Bronchial epithelial cell (primary cell): ENCODE data around the gene CDH6. TPM values are rescaled to one million over a fixed set of nuclear protein-coding genes. Genes with fewer than 3 reads are reported as not detected.

ENCODE experiments used
- DNase-seq: peaks from one replicate; pipeline ENCODE4 v3.0.0-alpha.2; 2010; ENCODE audit warnings: low read depth
- FAIRE-seq: peaks from 2 replicates; lab custom pipeline; 2011; peaks lifted over from hg19 to GRCh38; lab: Jason Lieb, UNC
- H3K27me3 ChIP-seq: 2 replicates; pipeline ENCODE4 v1.5.1; 2011; ENCODE audit warnings: low read length; ENCODE audit not compliant: control insufficient read depth, insufficient read depth
- H3K36me3 ChIP-seq: 2 replicates; pipeline ENCODE4 v1.5.1; 2011; ENCODE audit warnings: low read length; ENCODE audit not compliant: control insufficient read depth, insufficient read depth
- H3K4me3 ChIP-seq: 2 replicates; pipeline ENCODE4 v1.5.1; 2011; ENCODE audit warnings: mild to moderate bottlenecking, low read depth, low read length, control low read depth
- total RNA-seq: library from RNA; depleted of rRNA; stranded (reverse); fragments of >200 nt; gene quantifications from 2 replicates; pipeline ENCODE4 v1.2.1, GENCODE V29; 2014
- TF ChIP-seq, protein P1 (sequence below): IDR thresholded peaks from 2 replicates; pipeline ENCODE4 v1.5.1; 2011; ENCODE audit warnings: mild to moderate bottlenecking, moderate library complexity, low read length, control low read depth, inconsistent platforms; ENCODE audit not compliant: insufficient read depth, severe bottlenecking

Gene CDH6
- total RNA-seq, 1 donor from 2014 or later = 9.5 TPM

DNA sequence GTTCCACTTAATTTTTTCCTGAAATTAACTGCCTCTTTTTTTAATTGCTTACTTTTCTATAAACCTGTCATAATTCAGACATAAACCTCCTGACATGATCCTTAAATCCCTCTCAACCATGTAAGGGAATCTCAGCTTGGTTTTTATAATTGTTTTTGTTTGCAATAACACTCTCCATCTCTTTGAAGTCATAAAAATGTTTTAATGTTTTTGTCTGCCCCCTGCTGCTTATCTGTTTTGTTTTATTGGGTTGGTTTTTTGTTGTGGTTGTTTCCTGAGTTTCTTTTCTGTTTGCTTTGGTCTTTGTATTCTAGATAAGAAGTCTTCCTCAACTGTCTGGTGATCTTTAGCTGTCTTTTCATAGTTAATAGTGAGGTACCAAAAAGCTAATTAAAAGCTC lies 142.0 kb downstream of the CDH6 start:
- DNase-seq (no peak), FAIRE-seq (no peak)
- Histone ChIP-seq H3K27me3 (peaks cover 2% of the 10 kb centered on the region), H3K36me3 (no peaks in the 10 kb centered on the region), H3K4me3 (no peak overlapping the region)
- TF ChIP-seq, protein P1, sequence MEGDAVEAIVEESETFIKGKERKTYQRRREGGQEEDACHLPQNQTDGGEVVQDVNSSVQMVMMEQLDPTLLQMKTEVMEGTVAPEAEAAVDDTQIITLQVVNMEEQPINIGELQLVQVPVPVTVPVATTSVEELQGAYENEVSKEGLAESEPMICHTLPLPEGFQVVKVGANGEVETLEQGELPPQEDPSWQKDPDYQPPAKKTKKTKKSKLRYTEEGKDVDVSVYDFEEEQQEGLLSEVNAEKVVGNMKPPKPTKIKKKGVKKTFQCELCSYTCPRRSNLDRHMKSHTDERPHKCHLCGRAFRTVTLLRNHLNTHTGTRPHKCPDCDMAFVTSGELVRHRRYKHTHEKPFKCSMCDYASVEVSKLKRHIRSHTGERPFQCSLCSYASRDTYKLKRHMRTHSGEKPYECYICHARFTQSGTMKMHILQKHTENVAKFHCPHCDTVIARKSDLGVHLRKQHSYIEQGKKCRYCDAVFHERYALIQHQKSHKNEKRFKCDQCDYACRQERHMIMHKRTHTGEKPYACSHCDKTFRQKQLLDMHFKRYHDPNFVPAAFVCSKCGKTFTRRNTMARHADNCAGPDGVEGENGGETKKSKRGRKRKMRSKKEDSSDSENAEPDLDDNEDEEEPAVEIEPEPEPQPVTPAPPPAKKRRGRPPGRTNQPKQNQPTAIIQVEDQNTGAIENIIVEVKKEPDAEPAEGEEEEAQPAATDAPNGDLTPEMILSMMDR = no peak

DNA sequence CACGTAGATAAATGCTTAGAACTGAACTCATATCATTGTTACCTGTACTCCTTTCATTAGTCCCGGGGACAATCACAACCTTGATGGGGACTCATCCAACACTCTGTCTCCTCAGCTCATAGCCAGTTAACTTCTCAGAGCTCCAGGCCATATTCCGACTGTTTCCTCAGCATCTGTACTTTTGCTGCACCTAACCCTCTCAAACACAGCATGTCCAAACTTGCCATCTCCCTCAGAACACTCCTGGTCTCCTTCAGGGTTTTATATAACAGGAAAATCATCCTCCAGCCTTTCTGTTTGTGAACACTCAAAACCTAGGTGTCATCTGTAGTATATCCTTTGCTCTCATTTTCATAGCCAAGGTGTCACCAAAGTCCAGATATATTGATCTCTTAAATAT lies 150.5 kb downstream of the CDH6 start:
- peaks cover 3% of the 10 kb centered on the region for H3K27me3 ChIP-seq
- H3K36me3 ChIP-seq = no peaks in the 10 kb centered on the region
- FAIRE-seq = no peak
- H3K4me3 ChIP-seq = no peak overlapping the region
- TF ChIP-seq, protein P1 = no peak
- peak; percentile 63 for DNase-seq

DNA sequence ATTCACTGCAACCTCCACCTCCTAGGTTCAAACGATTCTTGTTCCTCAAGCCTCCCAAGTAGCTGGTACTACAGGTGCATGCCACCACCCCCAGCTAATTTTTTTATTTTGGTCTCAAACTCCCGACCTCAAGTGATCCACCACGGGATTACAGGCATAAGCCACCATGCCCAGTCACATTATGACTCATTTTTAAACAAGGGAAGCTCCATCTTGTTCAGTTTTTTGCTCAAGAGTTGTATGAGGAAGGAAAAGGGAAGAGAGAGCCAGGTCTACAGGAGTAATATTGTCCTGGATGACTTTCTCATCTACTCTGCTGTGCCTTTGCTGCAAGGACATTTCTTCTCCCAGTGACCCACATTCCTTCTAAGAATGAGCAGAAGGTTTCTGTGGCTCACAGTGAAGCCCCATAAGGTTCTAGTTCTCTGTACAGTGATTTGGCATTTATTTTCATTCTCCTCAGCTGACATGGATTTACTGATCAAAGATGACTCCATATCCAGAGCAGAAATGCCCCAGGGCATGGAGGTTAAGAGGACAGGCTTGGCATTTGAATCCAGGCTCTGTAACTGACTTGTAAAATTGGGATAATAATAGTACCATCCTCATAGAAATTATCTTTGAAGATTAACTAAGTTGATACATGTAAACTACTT lies 153.5 kb downstream of the CDH6 start:
- TF ChIP-seq, protein P1 = no peak
- DNase-seq (peak; percentile 15), FAIRE-seq (no peak)
- H3K36me3 ChIP-seq = no peaks in the 10 kb centered on the region
- no peak overlapping the region for H3K4me3 ChIP-seq
- H3K27me3 ChIP-seq = no peaks in the 10 kb centered on the region

DNA sequence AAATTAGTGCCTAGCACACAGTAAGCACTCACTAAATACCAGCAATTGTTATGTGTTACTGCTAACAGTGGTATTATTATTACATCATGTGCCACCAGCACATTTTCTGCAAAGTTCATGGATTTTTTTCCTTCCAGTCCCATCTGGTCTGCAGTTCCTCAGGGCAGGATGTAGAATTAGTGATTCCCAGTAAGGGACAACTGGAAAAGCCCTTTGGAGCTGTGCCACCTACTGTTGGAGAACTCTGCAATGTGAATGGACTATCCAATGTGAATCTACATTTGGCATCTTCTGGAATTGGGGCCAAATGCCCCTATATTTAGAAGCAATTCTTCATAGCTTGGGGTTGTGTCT lies 154.0 kb downstream of the CDH6 start:
- H3K27me3 ChIP-seq = no peaks in the 10 kb centered on the region
- DNase-seq (no peak), FAIRE-seq (no peak)
- TF ChIP-seq, protein P1 = no peak
- H3K36me3 ChIP-seq = no peaks in the 10 kb centered on the region
- no peak overlapping the region for H3K4me3 ChIP-seq

DNA sequence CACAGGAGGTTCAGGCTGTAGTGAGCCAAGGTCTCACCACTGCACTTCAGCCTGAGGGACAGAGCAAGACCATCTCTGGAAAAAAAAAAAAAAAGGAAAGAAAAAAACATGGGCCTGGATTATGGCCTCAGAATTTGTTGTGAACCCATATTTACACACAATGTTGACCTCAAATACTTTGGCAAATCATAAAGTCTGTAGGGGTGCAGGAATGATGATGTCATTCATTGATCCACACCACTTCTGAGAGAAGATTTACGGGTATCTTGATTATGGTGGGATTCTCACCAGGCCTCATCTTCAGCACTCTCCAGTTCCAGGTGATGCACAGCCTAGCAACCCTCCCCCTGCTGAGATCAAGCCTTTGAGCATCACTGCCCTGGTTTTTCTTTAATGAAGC lies 156.9 kb downstream of the CDH6 start:
- TF ChIP-seq, protein P1 = no peak
- no peaks in the 10 kb centered on the region for H3K27me3 ChIP-seq
- no peaks in the 10 kb centered on the region for H3K36me3 ChIP-seq
- no peak for DNase-seq
- H3K4me3 ChIP-seq = no peak overlapping the region
- FAIRE-seq = no peak

DNA sequence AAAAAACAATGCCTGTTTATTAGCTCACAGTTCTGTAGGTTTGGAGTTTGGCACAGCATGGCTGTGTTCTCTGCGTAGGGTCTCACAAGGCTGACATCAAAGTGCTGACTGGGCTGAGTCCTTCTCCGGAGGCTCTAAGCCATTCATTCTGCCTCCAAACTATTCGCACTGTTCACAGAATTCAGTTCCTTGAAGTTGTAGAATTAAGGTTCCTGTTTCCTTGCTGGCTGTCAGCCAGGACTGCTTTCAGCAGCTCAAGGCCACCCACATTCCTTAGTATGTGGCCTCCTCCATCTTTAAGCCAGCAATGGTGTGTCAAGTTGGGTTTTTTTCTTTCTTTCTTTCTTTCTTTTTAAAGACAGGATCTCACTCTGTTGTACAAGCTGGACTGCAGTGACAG lies 161.9 kb downstream of the CDH6 start:
- Histone ChIP-seq H3K27me3 (no peaks in the 10 kb centered on the region), H3K36me3 (no peaks in the 10 kb centered on the region), H3K4me3 (no peak overlapping the region)
- FAIRE-seq = no peak
- TF ChIP-seq, protein P1 = no peak
- DNase-seq = no peak
